Heart right ventricle (tissue), 16 donors: ENCODE measurements around the gene FGF7. TPM values are rescaled to one million over a fixed set of nuclear protein-coding genes. Genes with fewer than 3 reads are reported as not detected.

Experiments
- ATAC-seq, 8 donors: fragments of 200-7000 bp; cut with Tn5 transposase; one replicate each; pipeline ENCODE4 v1.9.1; 2020; ENCODE audit warnings: mild to moderate bottlenecking in 8 of 8, moderate library complexity in 8 of 8, moderate number of reproducible peaks in 1 of 8
- DNase-seq, 2 donors: peaks; one replicate each; pipeline ENCODE4 v3.0.0-alpha.2; 2020
- H3K27ac ChIP-seq, 10 donors: fragments of 200-600 bp; sonication (generic) in 2 of 10; one replicate each; pipeline versions ENCODE4 v1.5.0 to v1.8.0; 2020 to 2022; ENCODE audit warnings: mild to moderate bottlenecking in 3 of 10
- H3K27me3 ChIP-seq, 7 donors: fragments of 200-600 bp; one replicate each; pipeline ENCODE4 v1.8.0; 2021 to 2022; ENCODE audit warnings: mild to moderate bottlenecking in 2 of 7
- H3K36me3 ChIP-seq, 9 donors: fragments of 200-600 bp; sonication (generic) in 1 of 9; one replicate each; pipeline versions ENCODE4 v1.5.0 to v1.8.0; 2020 to 2022; ENCODE audit warnings: mild to moderate bottlenecking in 2 of 9
- H3K4me1 ChIP-seq, 9 donors: fragments of 200-600 bp; sonication (generic) in 1 of 9; one replicate each; pipeline versions ENCODE4 v1.5.0 to v1.8.0; 2020 to 2022; ENCODE audit warnings: mild to moderate bottlenecking in 4 of 9
- H3K4me3 ChIP-seq, 10 donors: fragments of 200-600 bp; sonication (generic) in 2 of 10; one replicate each; pipeline versions ENCODE4 v1.5.0 to v1.8.0; 2020 to 2022; ENCODE audit warnings: mild to moderate bottlenecking in 7 of 10, moderate library complexity in 2 of 10
- H3K9me3 ChIP-seq, 11 donors: fragments of 200-600 bp in 10 of 11; sonication (generic) in 2 of 11; one replicate each; pipeline versions ENCODE4 v1.5.0 to v1.8.0; 2013 to 2022; ENCODE audit warnings: mild to moderate bottlenecking in 2 of 11, control low read depth in 1 of 11, moderate library complexity in 1 of 11
- WGBS, 2 donors: extraction: QIAGEN DNeasy Blood & Tissue Kit; methylation state at CpG; one replicate each; pipeline ENCODE4 v1.1.7; 2013; ENCODE audit warnings: inconsistent platforms in 1 of 2; 5-methylcytosine and 5-hydroxymethylcytosine counted together
- intact Hi-C, 10 donors: fragments of 100-400 bp; cut with DNase I; formaldehyde crosslinking; loops; one replicate each; pipeline versions ENCODE4 v1.11.1 to v1.14.2; 2022
- polyA plus RNA-seq, 2 donors: library from polyadenylated mRNA; stranded (reverse); fragments of 200-250 nt; gene quantifications; one replicate each; pipeline ENCODE4 v1.2.3, GENCODE V29; 2013
- total RNA-seq, 10 donors: library from RNA; stranded (reverse); fragmentation: NEBNext Ultra II Directional in 3 of 10; extraction: Animal tissue kit (Norgen Biotek cat#: 25700) in 3 of 10; gene quantifications; one replicate each; pipeline versions ENCODE4 v1.2.1 to v1.2.4, GENCODE V29; 2021 to 2023
- TF ChIP-seq, protein P1 (sequence below), 9 donors: fragments of 200-600 bp; sonication (generic) in 2 of 9; IDR thresholded peaks; one replicate each; pipeline versions ENCODE4 v1.5.0 to v1.8.0; 2021 to 2022; ENCODE audit warnings: antibody characterized with exemption in 9 of 9, mild to moderate bottlenecking in 5 of 9, moderate library complexity in 1 of 9
- donor health status: Arrhythmogenic right ventricular cardiomyopathy.
- donor health status: ischemic (EF 13 %, LVEDD 7.1; RV severe dilation, severe dysfunction).
- donor health status: healthy with polysubstance abuse.
- donor health status: DM: no; HTN: yes; CAD: no.
- donor health status: DM: no; HTN: no; CAD: no.
- donor health status: ischemic (EF 25% LVEDD 6.9; RV normal size, moderate dysfunction).
- donor health status: ischemic (EF 25% LVEDD 5.7; RV mildly dilated, moderate dysfunction).
- donor health status: healthy.
- donor health status: DM: yes; HTN: yes; CAD: no.
- donor health status: Ischemic cardiomyopathy.
- donor health status: ischemic (EF 35%, LVEDD 5.7; RV mildly dilated, moderate dysfunction).
- donor health status: nonischemic (EF 11% LVEDD 7.7; RV severe dilation, severe dysfunction).
- donor health status: DM: yes; HTN: yes; CAD: no.
- donor health status: PGD.
- donor health status: ischemic (EF 29% LVEDD 5.4; RV normal size, mild dysfunction).
- donor health status: nonischemic (EF 23%, LVEDD 6.1; RV moderate dilation, normal function).

FGF7 gene
- total and polyA plus RNA-seq, 12 donors = 9.4 to 44.2 (median 22.2) TPM

DNA sequence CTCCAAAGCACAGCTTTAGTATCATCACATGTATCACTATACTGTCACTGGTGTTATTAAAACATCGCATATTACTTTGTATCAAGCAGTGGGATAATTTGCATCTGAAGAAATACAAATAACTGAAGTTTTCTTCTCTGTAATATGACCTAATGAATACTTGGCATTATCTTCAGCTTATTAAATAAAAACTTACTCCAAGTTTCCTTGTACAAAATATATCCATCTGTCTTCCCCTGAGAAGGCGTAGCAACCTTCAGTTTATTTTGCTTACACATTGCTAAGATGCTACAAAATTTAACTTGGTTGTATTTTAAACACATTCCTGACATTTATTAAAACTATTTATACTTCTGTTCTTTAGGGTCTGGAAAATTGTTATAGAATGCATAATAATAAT lies 13.7 kb downstream of the FGF7 start:
- ATAC-seq (no peak), DNase-seq (no peak)
- peaks cover 0 to 62% (median 46%) of the 10 kb centered on the region in 9 donors for H3K4me1 ChIP-seq
- TF ChIP-seq, protein P1, sequence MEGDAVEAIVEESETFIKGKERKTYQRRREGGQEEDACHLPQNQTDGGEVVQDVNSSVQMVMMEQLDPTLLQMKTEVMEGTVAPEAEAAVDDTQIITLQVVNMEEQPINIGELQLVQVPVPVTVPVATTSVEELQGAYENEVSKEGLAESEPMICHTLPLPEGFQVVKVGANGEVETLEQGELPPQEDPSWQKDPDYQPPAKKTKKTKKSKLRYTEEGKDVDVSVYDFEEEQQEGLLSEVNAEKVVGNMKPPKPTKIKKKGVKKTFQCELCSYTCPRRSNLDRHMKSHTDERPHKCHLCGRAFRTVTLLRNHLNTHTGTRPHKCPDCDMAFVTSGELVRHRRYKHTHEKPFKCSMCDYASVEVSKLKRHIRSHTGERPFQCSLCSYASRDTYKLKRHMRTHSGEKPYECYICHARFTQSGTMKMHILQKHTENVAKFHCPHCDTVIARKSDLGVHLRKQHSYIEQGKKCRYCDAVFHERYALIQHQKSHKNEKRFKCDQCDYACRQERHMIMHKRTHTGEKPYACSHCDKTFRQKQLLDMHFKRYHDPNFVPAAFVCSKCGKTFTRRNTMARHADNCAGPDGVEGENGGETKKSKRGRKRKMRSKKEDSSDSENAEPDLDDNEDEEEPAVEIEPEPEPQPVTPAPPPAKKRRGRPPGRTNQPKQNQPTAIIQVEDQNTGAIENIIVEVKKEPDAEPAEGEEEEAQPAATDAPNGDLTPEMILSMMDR (IDR thresholded peaks at IDR 0.05) = no peak
- no peak overlapping the region for H3K4me3 ChIP-seq
- no peaks in the 10 kb centered on the region for H3K27me3 ChIP-seq
- intact Hi-C loops = loop anchor here in 1 of 10 donors (10.0 kb wide), 1 partner anchor 452 kb away; no protein-coding TSS in a partner anchor
- peak overlapping the region in 2 of 10 donors; percentile 4 to 6 for H3K27ac ChIP-seq
- no peaks in the 10 kb centered on the region for H3K9me3 ChIP-seq
- 84 to 93% methylated on average over 2 of the region's 2 CpGs for WGBS, 2 donors
- H3K36me3 ChIP-seq = no peaks in the 10 kb centered on the region

DNA sequence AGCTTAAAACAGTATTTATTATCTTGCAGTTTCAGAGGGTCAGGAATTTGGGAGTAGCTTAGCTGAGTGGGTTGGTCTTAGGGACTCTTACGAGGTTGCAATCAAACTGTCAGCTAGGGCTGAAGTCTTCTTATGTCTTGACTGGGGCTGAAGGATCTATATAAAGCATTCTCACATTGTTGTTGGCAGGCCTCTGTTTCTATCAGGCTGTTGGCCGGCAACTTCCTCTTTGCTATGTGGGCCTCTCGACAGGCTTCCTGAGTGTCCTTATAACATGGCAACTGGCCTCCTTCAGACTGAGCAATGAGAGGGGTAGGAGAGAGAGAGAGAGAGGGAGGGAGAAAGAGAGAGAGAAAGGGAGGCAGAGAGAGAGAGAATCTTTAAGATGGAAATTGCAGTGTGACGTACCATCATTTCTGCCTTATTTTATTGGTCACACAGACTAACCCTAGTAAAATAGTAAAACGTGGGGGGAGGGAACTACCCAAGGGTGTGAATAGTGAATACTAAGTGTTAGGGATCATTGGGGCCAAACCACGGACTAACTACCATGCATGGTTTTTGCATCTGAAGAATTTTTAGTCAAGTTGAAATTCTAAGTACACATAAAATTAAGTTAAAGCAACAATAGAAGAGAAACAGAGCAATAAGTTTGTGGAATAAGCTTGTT lies 16.1 kb downstream of the FGF7 start:
- DNase-seq = peak; percentile 16 to 31
- Histone ChIP-seq H3K4me3 (peak overlapping the region in 1 of 10 donors; percentile 3), H3K9me3 (no peaks in the 10 kb centered on the region), H3K36me3 (no peaks in the 10 kb centered on the region), H3K27ac (peak overlapping the region in 9 of 10 donors; percentile 5 to 69 (median 64)), H3K27me3 (no peaks in the 10 kb centered on the region), H3K4me1 (peaks cover 0 to 59% (median 42%) of the 10 kb centered on the region in 9 donors)
- peak; percentile 71 to 97 (median 89) for ATAC-seq
- 22 to 36% methylated on average over 6 of the region's 6 CpGs for WGBS, 2 donors
- intact Hi-C loops = loop anchor here in 1 of 10 donors (10.0 kb wide), 1 partner anchor 454 kb away; no protein-coding TSS in a partner anchor
- TF ChIP-seq, protein P1 (IDR thresholded peaks at IDR 0.05) = no peak

DNA sequence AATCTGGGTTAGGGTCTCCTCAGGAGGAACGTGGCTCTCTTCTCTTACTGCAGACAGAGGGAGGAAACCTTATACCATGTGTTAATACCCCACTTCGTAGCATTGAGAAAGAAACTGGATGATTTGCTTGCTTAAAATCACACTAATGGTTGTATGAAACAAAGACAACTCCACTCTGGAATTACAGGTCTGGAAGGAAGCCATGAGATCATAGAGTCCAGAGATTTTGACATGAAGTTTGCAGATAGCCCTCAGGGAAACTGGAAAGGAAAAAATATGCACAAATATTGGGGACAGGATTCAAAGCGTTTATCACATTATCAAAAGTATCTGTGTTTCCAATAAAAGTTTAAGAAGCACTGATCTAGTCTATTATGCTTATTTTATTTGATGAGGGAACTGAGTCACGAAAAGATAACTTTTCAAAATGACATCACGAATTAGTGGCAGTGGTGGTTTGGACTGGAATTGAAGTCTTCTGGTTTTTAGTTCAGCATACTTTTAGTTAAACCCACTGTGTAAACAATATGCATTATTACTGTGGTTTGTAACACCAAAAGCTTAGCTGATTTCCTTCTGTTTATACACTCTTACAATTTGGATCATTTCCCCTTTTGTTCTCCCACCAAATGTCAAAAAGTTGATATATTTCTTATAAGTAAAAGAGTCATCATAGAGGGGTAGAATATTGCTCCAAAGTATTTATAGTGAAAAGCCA lies 16.8 kb downstream of the FGF7 start:
- Histone ChIP-seq H3K4me1 (peaks cover 0 to 51% (median 42%) of the 10 kb centered on the region in 9 donors), H3K27ac (peak overlapping the region in 8 of 10 donors; percentile 5 to 69 (median 64)), H3K9me3 (no peaks in the 10 kb centered on the region), H3K27me3 (no peaks in the 10 kb centered on the region), H3K4me3 (no peak overlapping the region), H3K36me3 (no peaks in the 10 kb centered on the region)
- ATAC-seq = peak in 2 of 8 donors; percentile 9 to 18
- TF ChIP-seq, protein P1 (IDR thresholded peaks at IDR 0.05) = no peak
- no peak for DNase-seq
- intact Hi-C loops = loop anchor here in 1 of 10 donors (10.0 kb wide), 1 partner anchor 455 kb away; no protein-coding TSS in a partner anchor
- 68 to 71% methylated on average over 5 of the region's 5 CpGs for WGBS, 2 donors

DNA sequence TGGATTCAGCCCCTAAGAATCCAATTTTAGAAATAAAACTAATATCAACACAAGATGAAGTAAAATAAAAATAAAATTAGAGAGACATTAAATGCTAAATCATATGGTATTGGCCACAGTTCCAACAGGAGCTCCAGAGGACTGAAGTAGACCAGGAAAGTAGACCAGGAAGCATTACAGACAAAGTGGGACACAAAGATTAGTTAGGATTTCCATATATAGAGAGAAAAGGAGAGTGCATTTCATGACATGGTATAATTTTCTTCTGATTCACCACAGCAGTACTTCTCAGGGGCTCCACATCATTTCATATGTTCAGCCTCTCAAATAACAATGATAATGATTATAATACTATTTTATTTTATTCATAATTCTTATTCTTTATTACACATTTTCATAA lies 18.3 kb downstream of the FGF7 start:
- Histone ChIP-seq H3K4me1 (peaks cover 0 to 39% (median 28%) of the 10 kb centered on the region in 9 donors), H3K27ac (no peak overlapping the region), H3K9me3 (no peaks in the 10 kb centered on the region), H3K4me3 (no peak overlapping the region), H3K27me3 (no peaks in the 10 kb centered on the region), H3K36me3 (no peaks in the 10 kb centered on the region)
- TF ChIP-seq, protein P1 (IDR thresholded peaks at IDR 0.05) = no peak
- ATAC-seq (no peak), DNase-seq (no peak)
- intact Hi-C loops = no loop called here
